GM12878 (cell line): ENCODE measurements around the gene FGF12.

Source experiments
- DPF2 ChIP-seq: fragments of 450-650 bp; IDR thresholded peaks from 2 replicates; pipeline ENCODE4 v1.6.1; 2017; ENCODE audit warnings: mild to moderate bottlenecking
- NRF1 ChIP-seq: conservative IDR thresholded peaks from 2 replicates; pipeline ENCODE4 v1.6.1; 2011; ENCODE audit warnings: mild to moderate bottlenecking, low read depth, low read length, improper control_type of control experiment
- TF ChIP-seq, protein P1 (sequence below), 3 experiments: IDR thresholded peaks in 2 of 3; conservative IDR thresholded peaks in 1 of 3; 2 replicates each; pipeline ENCODE4 v1.5.1; 2011; ENCODE audit warnings: low read depth in 3 of 3, low read length in 3 of 3, mild to moderate bottlenecking in 3 of 3, control low read depth in 2 of 3, moderate library complexity in 2 of 3, inconsistent platforms in 1 of 3, mixed read lengths in 1 of 3; ENCODE audit not compliant: control insufficient read depth in 2 of 3, insufficient read depth in 1 of 3; ENCODE audit errors: extremely low read depth in 1 of 3

DNA sequence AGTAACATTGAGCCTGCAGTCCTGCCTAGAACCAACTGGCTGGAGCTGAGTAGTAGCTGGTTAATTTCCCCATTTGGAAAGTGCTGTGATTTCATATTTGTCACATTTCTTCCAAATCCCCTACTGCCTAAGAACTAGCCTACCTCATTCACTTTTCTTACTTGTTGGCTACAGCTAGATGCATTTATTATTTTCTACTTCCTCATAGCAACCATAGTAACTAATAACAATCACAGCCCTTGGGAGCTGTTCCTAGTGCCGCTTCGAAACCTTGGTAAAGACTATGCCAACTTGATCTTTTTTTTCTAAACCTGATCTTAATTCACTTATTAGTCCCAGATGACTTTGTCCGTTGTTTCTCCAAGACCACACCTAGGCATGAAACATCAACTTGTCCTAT, 240.3 kb downstream of the FGF12 start:
- no peak for TF ChIP-seq DPF2
- TF ChIP-seq NRF1 = no peak
- TF ChIP-seq, protein P1, sequence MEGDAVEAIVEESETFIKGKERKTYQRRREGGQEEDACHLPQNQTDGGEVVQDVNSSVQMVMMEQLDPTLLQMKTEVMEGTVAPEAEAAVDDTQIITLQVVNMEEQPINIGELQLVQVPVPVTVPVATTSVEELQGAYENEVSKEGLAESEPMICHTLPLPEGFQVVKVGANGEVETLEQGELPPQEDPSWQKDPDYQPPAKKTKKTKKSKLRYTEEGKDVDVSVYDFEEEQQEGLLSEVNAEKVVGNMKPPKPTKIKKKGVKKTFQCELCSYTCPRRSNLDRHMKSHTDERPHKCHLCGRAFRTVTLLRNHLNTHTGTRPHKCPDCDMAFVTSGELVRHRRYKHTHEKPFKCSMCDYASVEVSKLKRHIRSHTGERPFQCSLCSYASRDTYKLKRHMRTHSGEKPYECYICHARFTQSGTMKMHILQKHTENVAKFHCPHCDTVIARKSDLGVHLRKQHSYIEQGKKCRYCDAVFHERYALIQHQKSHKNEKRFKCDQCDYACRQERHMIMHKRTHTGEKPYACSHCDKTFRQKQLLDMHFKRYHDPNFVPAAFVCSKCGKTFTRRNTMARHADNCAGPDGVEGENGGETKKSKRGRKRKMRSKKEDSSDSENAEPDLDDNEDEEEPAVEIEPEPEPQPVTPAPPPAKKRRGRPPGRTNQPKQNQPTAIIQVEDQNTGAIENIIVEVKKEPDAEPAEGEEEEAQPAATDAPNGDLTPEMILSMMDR (IDR thresholded peaks at IDR 0.05 in 2 of 3, conservative IDR thresholded peaks at IDR 0.05 in 1 of 3; ENCODE audit: control insufficient read depth in 2 of 3, extremely low read depth in 1 of 3, insufficient read depth in 1 of 3, low read depth in 3 of 3, low read length in 3 of 3) = no peak
